ENCODE data around the gene SAMD13. TPM values are rescaled to one million over a fixed set of nuclear protein-coding genes. Genes with fewer than 3 reads are reported as not detected.
A peak's percentile ranks its signal among the peaks of the same experiment; 100 is the strongest.

Gene SAMD13
- total RNA-seq, 4 donors from 2014 or later = 0.77 to 5.7 (median 1.8) TPM; not detected in 1

DNA sequence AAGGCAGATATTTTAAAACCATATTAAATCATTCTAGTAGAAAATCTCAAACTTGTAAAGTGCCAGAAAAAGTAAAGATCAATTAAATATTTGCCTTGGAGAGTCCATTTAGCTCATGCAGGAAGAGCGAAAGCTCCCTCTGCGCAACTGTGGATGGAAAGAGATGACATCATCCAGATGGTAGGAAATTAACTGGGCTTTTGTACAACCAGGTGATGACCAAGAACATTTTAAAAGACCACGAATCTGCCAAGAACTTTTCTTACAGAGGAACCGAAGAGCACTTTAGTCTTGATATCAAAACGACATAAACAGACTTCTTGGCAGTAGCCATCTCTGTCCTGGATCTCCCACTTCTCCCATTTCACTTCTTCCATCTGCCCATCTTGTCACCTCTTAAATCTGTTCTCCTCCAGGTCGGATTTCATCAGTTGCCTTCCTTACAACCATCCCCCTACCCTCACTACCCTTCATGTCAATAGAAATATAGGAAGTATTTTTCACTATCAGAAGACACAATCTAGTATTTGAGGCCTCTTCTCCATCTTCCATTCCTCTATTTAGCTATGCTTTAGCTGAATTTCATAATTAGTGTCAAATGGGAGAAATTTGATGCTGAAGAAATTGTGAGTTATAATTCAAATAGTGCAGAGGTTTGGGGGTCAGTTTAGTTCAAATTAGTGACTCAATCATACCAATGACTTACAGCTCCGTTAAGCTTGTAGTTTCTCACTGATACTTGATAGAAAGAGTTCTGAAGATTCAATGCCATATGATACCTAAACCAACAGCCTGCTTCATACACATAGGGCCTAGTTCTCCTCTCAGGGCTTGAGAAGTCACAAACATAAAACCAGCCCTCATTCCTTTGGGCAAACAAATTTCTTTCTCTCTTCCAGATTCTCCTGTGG is 74.7 kb downstream of the SAMD13 start:
- no peaks in the 10 kb centered on the region for H3K9me3 ChIP-seq
- H3K27me3 ChIP-seq = no peaks in the 10 kb centered on the region
- intact Hi-C loops (cut with DNase I; ENCODE audit: low total_unique reads) = no loop called here
- H3K4me1 ChIP-seq = peaks cover 0 to 7% of the 10 kb centered on the region in 2 donors
- H3K27ac ChIP-seq = peak overlapping the region; percentile 76 to 80
- TF ChIP-seq, protein P1, sequence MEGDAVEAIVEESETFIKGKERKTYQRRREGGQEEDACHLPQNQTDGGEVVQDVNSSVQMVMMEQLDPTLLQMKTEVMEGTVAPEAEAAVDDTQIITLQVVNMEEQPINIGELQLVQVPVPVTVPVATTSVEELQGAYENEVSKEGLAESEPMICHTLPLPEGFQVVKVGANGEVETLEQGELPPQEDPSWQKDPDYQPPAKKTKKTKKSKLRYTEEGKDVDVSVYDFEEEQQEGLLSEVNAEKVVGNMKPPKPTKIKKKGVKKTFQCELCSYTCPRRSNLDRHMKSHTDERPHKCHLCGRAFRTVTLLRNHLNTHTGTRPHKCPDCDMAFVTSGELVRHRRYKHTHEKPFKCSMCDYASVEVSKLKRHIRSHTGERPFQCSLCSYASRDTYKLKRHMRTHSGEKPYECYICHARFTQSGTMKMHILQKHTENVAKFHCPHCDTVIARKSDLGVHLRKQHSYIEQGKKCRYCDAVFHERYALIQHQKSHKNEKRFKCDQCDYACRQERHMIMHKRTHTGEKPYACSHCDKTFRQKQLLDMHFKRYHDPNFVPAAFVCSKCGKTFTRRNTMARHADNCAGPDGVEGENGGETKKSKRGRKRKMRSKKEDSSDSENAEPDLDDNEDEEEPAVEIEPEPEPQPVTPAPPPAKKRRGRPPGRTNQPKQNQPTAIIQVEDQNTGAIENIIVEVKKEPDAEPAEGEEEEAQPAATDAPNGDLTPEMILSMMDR (IDR thresholded peaks at IDR 0.05) = no peak
- TF ChIP-seq POLR2A (IDR thresholded peaks at IDR 0.05) = no peak
- DNase-seq = peak in 1 of 2 donors; percentile 38
- no peak overlapping the region for H3K4me3 ChIP-seq
- H3K36me3 ChIP-seq = no peaks in the 10 kb centered on the region

DNA sequence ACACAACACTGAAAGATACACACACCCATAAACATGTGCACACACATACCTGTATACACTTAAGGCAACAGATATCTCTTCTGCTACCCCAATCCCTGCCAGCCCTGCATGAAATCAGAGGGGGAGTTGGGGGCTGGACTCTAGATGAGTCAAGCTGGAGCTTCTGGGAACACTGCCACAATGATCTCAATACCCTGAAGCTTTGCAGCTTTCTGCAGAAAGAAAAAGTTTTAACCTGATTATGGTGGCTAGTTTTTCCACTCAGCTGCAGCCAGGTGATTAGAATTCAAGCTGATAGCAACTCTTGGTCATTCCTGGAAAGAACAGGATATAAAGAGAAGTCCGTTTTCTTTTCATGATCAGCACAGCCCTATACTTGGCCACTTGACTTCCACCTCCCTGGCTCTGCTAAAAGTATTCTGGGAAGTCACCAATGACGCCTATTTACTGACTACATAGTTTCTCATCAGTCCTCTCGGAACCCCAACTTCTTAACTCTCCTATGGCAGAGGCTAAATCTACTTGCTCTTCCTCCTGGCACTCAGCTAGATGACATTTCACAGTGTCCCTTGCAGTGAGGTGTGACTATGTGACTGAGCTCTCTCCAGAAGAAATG is 76.1 kb downstream of the SAMD13 start:
- intact Hi-C loops (cut with DNase I; ENCODE audit: low total_unique reads) = no loop called here
- DNase-seq = peak; percentile 65 to 82
- no peak overlapping the region for H3K4me3 ChIP-seq
- no peaks in the 10 kb centered on the region for H3K27me3 ChIP-seq
- no peaks in the 10 kb centered on the region for H3K9me3 ChIP-seq
- H3K4me1 ChIP-seq = peaks cover 0 to 7% of the 10 kb centered on the region in 2 donors
- no peak for TF ChIP-seq POLR2A (IDR thresholded peaks at IDR 0.05)
- TF ChIP-seq, protein P1 (IDR thresholded peaks at IDR 0.05) = no peak
- peak overlapping the region; percentile 76 to 80 for H3K27ac ChIP-seq
- no peaks in the 10 kb centered on the region for H3K36me3 ChIP-seq

DNA sequence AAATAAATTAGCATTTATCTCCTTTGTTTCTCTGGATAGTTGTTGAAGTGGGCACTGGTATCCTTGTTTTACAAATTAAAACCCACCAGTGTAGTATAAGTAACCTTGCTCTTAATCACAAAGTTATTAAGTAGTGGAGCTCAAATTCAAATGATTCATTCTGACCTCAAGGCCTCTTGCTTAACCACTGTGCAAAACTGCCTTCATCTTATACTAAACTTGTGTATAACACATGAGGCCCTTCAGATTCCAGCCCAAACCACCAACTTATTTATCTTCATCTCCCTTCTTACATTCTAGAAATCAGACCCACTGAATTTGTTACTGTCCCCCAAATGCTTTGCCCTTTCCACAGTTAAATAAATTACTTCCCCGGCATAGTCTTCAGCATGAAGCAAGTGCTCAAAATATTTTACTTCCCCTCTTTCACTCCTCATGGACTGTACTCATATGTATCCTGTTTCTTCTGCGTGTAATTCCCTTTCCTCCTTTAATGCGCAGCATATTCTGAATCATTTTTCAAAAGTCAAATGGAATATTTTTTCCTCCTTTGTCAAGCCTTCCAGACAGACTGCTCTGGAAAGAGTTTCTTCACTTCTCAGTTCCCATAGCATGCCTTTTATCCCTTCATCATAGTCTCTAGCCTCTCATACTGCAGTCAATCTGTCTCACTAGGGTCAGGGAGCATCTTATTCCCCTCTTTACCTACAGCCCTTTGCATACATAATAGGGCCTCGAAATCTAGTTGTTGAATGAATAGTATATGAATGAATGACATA is 77.8 kb downstream of the SAMD13 start:
- Histone ChIP-seq H3K27me3 (no peaks in the 10 kb centered on the region), H3K4me1 (peaks cover 0 to 4% of the 10 kb centered on the region in 2 donors), H3K27ac (no peak overlapping the region), H3K36me3 (no peaks in the 10 kb centered on the region), H3K9me3 (no peaks in the 10 kb centered on the region), H3K4me3 (no peak overlapping the region)
- no peak for DNase-seq
- TF ChIP-seq POLR2A (IDR thresholded peaks at IDR 0.05) = no peak
- TF ChIP-seq, protein P1 (IDR thresholded peaks at IDR 0.05) = no peak
- intact Hi-C loops (cut with DNase I; ENCODE audit: low total_unique reads) = no loop called here

DNA sequence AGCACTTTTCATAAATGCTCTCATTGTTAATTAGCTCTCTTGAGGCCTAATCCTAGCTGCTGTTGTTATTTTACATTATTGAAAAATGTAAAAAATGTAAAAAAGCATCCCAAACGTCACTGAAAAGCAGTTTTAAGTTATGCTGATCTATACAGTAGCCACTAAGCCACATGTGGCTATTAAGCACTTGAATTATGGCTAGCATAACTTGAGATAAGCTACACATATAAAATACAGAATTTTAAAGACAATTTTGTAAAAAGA is 78.3 kb downstream of the SAMD13 start:
- no peak overlapping the region for H3K4me3 ChIP-seq
- DNase-seq = no peak
- intact Hi-C loops (cut with DNase I; ENCODE audit: low total_unique reads) = no loop called here
- H3K9me3 ChIP-seq = no peaks in the 10 kb centered on the region
- H3K36me3 ChIP-seq = no peaks in the 10 kb centered on the region
- TF ChIP-seq POLR2A (IDR thresholded peaks at IDR 0.05) = no peak
- TF ChIP-seq, protein P1 (IDR thresholded peaks at IDR 0.05) = no peak
- H3K4me1 ChIP-seq = no peaks in the 10 kb centered on the region
- no peaks in the 10 kb centered on the region for H3K27me3 ChIP-seq
- no peak overlapping the region for H3K27ac ChIP-seq
